GM21786 (cell line): ENCODE results near the gene OGFR.

Source experiments
- ATAC-seq: cut with Tn5 transposase; IDR thresholded peaks from one replicate; pipeline ENCODE4 v1.9.1; 2021; ENCODE audit not compliant: unreplicated experiment

Gene OGFR

DNA sequence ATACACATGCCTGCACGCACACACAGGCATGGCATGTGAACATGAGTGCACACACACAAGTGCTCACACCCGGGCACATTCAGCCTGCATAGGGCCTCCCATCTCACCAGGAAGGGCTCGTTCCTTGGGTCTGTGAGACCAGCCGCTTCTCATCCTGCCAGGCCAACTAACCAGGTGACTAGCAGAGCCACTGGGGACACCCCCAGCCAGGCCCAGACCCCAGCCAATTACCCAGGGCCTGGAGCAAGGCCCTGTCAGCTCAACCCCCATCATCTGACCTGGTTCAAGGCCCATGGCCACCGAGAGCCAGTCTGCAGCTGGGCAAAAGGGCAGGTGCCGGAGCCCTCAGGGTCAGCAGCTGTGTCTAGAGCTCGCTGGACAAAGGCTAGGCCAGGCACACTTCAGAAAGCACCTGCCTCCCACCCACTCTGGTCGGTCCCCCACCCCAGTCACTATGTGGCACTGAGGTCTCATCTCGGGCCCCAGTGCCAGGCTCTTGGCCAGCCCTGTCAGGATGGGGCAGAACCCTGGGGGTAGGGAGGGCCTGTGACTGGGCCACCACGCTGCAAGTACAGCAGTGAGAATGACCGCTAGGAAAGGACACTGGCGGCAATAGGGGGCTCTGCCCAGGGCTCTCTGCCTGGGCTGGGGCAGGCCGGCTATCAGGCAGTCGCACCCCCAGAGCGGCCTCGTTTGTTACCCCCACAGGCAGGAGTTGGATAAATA, 35.1 kb upstream of the OGFR start:
- no peak for ATAC-seq

DNA sequence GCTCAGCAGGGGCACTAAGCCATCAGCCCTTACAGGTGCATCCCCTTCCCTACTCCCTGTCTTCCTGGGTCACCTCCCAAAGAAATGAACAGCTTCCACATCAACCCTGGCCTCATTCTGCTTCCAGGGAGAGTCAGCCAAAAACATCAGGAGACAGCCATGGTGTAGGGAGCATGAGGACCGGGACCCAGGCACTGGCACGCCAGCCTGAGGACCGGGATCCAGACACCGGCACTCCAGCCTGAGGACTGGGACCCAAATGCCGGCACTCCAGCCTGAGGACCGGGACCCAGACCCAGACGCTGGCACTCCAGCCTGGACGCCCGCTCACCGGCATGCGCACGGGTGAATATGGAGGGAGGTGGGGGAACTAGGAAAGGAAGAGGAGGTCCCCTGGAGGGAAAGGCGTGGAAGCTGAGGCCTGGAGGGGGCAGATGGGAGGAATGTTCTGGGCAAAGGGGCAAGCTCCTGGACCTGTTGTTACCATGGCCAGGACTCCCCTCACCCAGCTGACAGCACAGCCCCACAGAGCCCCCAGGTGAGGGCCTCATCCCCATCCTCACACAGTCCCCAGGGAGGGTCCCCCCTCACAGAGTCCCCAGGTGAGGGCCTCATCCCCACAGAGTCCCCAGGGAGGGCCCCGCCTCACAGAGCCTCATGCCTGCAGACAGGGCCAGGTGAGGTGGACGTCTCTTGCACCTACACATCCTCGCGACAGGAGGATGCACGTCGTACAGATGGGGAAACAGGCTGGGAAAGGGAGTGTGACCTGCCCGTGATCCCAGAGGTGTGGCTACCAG, 34.3 kb upstream of the OGFR start:
- no peak for ATAC-seq

DNA sequence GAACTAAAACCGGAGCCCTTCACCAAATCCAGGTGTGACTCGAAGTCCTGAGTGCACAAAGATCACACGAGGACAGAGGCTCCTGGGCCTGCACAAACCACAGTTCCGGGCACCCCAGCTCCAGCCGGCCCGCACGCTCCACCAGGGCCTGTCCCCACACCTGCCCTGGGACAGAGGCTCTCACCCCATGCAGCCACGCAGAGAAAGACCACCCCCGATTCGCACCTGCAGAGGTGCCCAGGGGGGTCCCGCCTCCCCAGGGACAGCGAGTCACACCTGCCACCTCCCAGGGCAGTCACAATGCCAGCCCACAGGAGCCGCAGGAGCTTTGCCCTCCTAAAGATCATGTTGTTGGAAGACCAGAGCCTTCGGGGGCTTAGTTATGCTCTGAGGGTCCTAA, 33.7 kb upstream of the OGFR start:
- no peak for ATAC-seq

DNA sequence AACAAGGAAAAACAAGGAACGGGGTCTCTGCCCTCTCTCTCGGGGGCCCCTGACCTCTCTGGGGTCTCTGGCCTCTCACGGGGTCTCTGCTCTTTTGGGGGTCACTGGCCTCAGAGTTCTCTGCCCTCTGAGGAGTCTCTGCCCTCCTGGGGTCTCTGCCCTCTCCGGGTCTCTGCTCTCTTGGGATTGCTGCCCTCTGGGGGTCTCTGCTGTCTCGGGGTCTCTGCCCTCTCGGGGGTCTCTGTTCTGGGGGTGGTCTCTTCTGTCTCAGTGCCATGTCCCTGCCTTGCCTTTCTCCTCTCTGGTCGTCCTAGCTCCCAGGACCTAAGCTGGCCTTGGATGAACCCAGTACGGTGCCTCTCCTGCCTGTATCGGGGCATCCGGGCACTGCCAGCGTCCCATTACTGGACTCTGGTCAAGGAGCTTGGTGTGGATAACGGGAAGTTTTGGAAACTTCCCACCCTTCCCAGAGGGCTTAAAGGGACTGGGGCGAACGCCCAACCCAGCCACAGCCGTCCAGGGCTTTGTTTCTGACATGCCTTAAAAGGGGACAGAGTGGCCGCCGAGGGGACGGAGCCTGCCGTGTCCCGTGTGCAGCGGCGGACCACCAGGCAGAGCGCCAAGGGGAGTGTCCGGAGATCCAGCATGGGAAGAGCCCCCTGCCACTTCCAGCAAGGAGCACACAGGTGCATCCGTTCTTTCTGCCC, 33.1 kb upstream of the OGFR start:
- ATAC-seq: no peak

DNA sequence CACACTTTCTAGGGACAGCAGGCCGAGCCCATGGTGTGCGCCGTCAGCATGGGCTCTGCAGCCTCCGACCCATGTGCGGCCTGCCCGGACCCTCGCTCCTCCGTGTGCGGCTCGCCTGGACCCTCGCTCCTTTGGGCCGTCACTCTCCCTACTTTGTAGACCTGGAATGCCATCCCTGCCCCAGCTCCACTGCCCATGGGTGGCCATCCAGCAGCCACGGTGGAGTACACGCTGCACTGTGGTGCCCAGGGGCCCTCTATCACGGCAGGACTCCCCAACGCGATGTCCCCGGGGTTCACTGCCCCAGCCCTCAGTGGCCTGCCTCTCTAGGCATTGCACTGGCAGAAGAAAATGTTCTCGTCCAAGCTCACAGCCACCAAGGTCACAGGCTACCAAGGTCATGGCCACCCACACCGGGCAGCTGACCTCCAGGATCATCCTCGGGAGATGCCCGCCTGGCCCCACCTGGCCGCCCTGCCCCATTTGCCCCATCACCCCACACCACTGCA, 32.5 kb upstream of the OGFR start:
- no peak for ATAC-seq

DNA sequence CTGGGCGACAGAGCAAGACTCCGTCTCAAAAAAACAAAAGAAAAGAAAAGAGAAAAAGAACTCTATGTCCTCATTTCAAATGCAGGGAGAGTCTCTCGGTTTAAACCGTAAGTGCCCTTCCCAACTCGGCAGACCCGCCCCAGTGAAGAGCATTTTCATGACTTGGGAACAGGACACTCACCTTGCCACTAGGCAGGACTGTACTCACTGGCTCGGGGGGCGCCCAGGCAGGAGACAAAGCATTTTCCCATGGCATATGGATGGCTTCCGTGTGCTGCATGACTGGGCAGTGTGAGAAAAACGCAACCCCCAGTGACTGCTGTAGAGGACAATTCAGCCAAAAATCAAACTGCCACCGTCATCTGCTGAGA, 32.0 kb upstream of the OGFR start:
- no peak for ATAC-seq

DNA sequence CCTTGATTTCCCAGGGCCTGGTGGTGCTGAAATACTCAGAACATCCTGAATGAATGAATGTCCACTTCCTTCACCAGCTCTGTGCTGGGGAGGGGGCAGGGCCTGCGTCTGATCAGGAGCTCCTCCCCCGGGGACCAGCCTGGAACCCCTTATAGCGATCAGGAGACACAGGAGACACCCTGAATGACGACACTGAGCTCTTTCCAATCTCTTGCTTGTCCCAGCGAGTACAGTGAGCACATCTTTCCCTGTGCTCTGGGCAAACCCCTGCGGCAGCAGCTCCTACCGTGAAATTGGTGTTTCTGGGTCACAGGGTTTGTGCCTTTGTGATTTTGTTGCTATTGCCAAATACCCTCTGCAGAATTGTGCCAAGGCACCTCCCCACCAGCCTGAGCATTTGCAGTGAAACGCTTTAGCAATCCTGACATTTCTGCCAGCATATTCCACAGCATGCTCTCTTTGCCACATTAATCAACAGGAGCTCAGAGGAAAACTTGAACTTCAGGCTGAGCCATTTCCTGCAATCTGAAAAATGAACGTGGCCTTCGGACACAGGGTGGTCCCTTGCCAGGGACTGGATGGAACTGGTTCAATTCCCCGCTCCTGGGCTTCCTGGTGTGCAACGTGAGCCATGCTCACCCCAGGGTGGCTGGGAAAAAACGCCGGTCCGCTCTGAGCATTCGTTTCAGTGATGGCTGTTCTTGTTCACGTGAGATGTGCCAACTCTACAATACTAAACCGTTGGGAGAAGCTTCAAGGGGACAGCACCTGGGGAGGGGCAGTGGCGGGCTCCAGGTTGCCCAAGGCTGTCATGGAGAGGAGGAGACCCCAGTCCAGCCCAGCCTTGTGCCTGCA, 31.4 kb upstream of the OGFR start:
- ATAC-seq: no peak

DNA sequence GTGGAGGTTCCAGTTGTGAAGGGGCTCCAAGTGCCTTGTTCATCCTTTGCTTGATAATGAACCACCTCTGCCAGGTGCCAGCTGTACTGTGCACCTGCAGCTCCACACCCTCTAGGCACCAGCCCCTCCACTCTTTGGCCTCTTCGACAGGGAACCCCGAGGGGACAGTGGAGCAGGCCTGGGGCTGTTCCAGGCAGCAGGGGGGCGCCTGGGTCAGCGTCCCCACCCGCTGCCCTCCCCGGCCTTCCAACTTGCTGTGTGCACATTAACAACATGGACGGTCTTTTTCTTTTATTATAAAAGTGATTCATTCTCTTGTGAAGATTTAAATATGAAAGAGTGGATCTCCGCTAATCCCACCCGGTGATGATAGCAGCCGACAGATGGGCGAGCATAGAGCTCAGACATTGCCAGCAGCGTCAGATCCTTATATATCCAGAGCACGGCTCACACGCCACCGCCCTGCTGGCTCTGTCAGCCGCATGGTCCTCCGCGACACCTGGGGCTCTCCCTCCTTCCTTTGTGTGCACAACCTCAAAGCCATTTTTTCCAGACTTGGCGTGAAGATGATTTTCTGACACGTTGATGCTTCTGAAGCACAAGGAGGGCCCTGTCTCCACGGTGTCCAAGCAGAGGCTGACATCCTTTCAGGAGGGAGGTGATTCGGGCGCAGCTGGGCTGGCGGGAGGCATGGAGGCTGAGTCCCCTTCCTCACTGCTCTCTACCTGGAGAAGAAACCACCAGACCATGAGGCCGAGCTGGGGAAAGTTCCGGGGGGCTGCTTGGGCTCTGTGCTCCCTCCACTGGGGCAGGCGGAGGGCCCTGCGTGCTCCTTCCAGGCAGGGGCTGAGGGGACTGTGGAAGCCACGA, 30.6 kb upstream of the OGFR start:
- no peak for ATAC-seq

DNA sequence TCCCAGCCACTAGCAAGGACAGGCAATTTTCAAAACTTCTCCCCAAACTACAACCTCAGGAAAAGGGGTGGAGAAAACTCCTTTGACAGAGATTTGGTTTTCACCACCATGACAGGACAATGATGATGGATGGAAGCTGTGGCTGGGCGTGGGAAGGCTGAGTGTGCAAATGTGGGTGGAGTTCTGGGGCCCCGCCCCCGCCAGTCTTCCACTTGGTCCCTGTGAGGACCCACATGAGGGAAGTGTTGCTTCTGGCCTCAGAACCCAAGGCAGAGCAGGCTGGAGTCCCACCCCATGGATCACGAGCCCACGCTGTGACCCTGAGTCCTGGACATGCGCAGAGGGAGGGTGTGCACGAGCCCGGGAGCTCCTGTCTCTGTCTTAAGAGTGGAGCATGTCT, 29.9 kb upstream of the OGFR start:
- ATAC-seq: no peak

DNA sequence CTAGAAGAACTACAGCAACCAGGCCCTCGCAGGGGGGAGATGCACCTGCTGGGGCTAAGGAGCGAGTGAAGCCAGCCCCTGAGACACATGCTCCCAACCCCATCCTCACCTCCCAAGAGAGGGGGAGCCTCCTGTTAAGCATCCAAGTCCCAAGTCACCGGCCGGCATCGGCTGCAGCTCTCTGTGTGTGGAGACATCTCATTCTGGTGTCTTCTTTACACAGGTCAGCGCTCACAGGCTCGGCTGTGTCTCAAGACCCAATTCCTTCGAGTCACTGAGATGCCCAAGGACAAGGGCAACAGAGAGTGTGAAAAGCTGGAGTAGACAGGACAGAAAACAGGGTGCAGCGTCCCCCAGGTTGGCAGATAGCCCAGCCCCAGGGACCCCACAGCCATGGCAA, 29.4 kb upstream of the OGFR start:
- ATAC-seq: no peak

DNA sequence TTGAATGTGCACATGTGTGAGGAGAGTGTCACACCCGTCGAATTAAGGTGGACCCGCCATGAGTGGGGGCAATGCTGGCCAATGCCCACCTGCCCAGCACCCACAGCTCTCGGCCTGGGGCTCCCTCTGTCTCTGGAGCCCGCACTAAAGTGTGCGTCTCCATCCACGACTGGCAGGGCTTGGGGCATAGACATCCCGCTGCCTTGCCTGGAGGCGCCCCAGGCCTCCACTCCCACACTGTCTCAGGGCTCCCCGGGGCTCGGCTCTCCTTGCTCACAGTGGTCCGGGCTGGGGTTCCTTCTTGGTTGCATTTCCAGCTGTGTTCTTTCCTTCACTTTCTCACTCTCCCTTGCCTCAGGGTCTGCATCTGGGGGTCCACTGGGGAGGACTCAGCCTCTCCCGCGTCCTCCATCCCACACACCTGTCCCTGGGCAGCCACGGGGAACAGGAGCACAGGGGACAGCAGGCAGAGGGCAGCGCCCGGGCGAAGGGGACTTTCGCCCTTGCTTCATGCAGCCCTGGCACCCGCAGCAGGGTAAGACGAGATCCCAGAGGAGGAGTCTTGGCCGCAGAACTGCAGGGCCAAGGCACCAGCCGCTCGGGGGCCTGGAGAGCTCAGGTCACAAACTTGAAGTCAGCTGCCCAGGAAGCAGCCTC, 28.5 kb upstream of the OGFR start:
- no peak for ATAC-seq

DNA sequence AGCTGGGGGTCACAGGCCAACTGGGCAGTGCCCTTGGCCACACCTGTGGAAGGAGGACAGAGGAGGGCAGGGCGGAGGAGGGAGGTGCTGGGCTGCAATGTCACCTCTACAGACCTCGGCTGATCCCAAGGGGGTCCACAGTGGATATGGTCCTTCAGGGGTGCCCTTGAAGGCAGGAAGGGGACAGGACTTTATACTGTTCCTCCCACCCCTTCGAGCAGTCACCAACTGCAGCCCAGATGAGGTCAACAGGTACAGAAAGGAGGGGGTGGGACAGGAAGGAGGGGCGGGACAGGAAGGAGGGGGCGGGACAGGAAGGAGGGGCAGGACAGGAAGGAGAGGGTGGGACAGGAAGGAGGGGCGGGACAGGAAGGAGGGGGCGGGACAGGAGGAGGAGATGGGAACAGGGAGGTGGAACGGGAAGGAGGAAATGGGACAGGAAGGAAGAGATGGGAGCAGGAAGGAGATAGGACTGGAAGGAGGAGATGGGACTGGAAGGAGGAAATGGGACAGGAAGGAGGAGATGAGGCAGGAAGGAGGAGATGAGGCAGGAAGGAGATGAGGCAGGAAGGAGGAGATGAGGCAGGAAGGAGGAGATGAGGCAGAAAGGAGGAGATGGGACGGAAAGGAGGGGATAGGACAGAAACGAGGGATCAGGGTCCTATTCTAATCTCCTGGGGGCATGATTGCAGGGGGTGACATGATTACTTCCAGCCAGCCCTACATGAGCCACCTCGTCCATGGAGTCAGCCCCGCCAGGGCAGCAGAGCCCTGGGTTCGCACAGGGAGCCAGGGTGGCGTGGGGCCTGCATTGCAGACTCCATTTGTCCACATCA, 27.7 kb upstream of the OGFR start:
- no peak for ATAC-seq

DNA sequence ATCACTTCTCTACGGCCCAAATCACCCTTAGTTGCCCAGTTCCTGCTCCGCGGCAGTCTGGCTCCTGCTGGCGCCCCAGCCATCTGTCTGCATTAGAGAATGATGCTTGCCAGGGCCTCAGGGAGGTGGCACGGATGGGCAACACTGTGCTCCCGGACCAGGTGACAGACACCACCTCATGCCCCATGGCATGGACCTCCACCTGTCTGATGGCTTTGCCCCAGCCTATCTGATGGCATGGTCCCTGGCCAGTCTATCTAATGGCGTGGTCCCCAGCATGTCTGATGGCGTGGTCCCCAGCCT, 27.2 kb upstream of the OGFR start:
- no peak for ATAC-seq

DNA sequence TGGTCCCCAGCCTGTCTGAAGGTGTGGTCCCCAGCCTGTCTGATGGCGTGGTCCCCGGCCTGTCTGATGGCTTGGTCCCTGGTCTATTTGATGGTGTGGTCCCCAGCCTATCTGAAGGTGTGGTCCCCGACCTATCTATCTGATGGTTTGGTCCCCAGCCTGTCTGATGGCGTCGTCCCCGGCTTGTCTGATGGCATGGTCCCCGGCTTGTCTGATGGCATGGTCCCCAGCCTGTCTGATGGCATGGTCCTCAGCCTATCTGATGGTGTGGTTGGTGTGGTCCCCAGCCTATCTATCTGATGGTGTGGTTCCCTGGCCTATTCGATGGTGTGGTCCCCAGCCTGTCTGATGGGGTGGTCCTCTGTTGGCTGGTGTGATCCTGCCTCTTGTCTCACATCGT, 26.6 kb upstream of the OGFR start:
- no peak for ATAC-seq

DNA sequence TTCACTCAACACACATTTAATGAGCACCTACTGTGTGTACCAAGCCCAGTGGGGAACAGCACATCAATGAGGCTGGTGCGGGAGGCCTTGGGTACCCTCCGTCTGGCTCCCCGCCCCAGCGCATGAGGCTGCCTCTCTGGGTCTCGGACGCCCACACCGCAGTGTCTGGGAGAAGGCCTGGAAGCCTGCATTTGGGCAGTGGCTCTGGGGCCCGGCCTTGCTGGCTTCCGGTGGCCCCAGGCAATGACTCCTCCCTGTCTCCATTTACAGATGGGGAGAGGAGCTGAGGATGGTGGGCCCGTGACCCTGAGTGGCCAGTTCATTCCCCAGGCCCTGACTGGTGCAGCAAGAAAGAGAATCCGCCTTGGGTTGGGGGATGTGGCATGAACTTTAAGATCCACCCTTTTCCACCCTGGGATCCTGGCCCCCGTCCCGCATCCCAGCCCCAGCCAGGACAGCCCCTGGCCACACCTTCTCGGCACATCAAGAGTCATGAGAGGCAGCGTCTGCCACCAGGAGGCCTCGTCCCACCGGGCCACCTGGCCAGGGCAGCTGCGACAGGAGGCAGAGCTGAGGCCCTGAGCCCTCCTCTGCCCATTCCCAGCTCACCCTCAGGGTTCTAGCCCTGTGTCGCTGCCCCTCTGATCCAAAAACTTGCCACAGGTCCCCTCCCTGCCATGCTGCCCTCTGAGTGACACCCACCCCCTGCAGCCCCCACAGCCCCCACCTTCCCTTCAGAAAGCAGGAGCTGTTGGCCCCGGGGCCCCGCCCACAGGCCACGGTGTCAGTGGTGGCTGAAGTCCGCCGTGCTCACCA, 25.8 kb upstream of the OGFR start:
- ATAC-seq: no peak

DNA sequence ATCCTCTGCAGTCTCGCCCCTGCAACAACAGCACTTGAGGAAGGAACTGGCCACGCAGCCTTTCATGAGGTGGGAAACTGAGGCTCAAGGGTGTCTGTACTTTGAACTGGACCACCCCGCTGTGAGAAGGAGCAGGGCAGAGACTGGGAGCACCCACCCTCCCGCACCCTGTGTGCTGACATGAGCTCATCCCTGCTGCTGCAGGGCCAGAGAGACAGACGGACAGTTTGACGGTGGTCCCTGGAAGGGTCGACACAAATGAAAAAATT, 25.3 kb upstream of the OGFR start:
- ATAC-seq: no peak

DNA sequence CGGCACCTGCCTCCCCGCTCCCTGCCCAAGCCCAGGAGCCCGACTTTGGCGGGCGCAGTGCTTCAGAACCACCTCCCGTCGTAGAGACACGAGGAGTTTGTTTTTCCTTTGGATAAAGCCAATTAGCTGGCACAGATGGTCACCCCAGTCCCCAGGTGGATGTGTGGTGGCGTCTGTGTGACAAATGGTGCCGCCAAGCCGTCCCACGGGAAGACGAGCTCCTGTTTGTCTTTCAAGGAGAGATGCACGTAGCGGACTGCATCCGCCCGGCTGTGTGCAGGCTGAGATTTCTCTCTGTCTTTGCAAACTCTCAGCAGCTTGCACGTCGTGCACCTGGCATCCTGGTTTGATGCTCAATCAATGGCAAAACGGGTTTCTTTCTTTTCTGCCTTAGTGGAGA, 24.4 kb upstream of the OGFR start:
- no peak for ATAC-seq

DNA sequence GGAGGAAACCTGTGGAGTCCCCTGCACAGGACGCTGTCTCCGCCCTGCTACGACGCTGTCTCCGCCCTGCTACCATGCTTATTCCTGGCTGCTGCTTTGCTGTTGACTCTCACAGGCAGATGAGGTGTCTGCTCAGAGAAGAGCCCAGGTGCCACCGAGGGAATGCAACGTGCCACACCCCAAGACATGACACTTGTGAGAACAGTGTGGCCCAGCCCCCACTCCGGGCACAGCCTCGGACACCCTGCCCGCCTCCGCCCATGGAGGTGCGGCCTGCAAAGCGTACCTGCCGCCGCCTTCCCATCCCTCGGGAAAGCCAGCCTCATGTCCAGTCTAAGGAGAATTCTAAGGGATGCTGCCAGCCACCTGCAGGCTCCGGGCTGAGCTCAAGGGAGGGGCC, 23.9 kb upstream of the OGFR start:
- ATAC-seq: no peak
